GM23338 (cell line): ENCODE measurements around the gene TSR1. TPM values are rescaled to one million over a fixed set of nuclear protein-coding genes. Genes with fewer than 3 reads are reported as not detected.

Experiments
- ATAC-seq: fragments of 200-7000 bp; cut with Tn5 transposase; 3 replicates; pipeline ENCODE4 v1.9.1; 2020
- DNase-seq: peaks from one replicate; pipeline ENCODE4 v3.0.0-alpha.2; 2015; ENCODE audit warnings: low spot score
- H2AFZ ChIP-seq: fragments of 200-600 bp; sonication (generic); 2 replicates; pipeline ENCODE4 v1.8.0; 2016; ENCODE audit warnings: antibody characterized with exemption, mild to moderate bottlenecking, moderate library complexity
- H3F3A ChIP-seq: fragments of 200-600 bp; sonication (generic); replicated peaks from 2 replicates; pipeline ENCODE4 v1.8.0; 2017; ENCODE audit warnings: antibody characterized with exemption, mixed run types, low read depth
- H3K27ac ChIP-seq: fragments of 200-600 bp; sonication (generic); 2 replicates; pipeline ENCODE4 v1.6.1; 2016; ENCODE audit warnings: low read depth
- H3K27me3 ChIP-seq: fragments of 200-600 bp; sonication (generic); 2 replicates; pipeline ENCODE4 v1.8.0; 2016; ENCODE audit warnings: mild to moderate bottlenecking, mixed run types, moderate library complexity; ENCODE audit not compliant: insufficient read depth
- H3K36me3 ChIP-seq: fragments of 200-600 bp; sonication (generic); 2 replicates; pipeline ENCODE4 v1.8.0; 2016; ENCODE audit warnings: mild to moderate bottlenecking; ENCODE audit not compliant: insufficient read depth
- H3K4me1 ChIP-seq: fragments of 200-600 bp; sonication (generic); 2 replicates; pipeline ENCODE4 v1.8.0; 2016; ENCODE audit warnings: mild to moderate bottlenecking, moderate library complexity; ENCODE audit not compliant: insufficient read depth
- H3K4me2 ChIP-seq: fragments of 200-600 bp; sonication (generic); 2 replicates; pipeline ENCODE4 v1.7.1; 2017; ENCODE audit warnings: mixed run types
- H3K4me3 ChIP-seq: fragments of 200-600 bp; sonication (generic); 2 replicates; pipeline ENCODE4 v1.6.1; 2016; ENCODE audit warnings: mixed run types
- H3K79me2 ChIP-seq: fragments of 200-600 bp; sonication (generic); replicated peaks from 2 replicates; pipeline ENCODE4 v1.8.0; 2017; ENCODE audit warnings: mild to moderate bottlenecking; ENCODE audit not compliant: insufficient read depth
- H3K9me2 ChIP-seq: fragments of 200-600 bp; sonication (generic); 2 replicates; pipeline ENCODE4 v1.8.0; 2017; ENCODE audit not compliant: insufficient read depth
- H4K20me1 ChIP-seq: fragments of 200-600 bp; sonication (generic); replicated peaks from 2 replicates; pipeline ENCODE4 v1.8.0; 2017; ENCODE audit warnings: mild to moderate bottlenecking; ENCODE audit not compliant: insufficient read depth
- H3K27ac Mint-ChIP-seq: 2 replicates; pipeline ENCODE4 v1.8.0; 2020; ENCODE audit warnings: inconsistent platforms, mild to moderate bottlenecking, moderate library complexity, mixed read lengths
- H3K27me3 Mint-ChIP-seq: 3 replicates; pipeline ENCODE4 v1.8.0; 2022; ENCODE audit warnings: low read depth, mild to moderate bottlenecking, moderate library complexity, mixed read lengths, inconsistent platforms; ENCODE audit not compliant: insufficient read depth, poor library complexity
- H3K36me3 Mint-ChIP-seq: 3 replicates; pipeline ENCODE4 v1.8.0; 2021; ENCODE audit warnings: low read depth, mild to moderate bottlenecking, inconsistent platforms, moderate library complexity, mixed read lengths
- H3K4me1 Mint-ChIP-seq: 3 replicates; pipeline ENCODE4 v1.8.0; 2020; ENCODE audit warnings: mild to moderate bottlenecking, inconsistent platforms, mixed read lengths
- H3K4me3 Mint-ChIP-seq: 3 replicates; pipeline ENCODE4 v1.8.0; 2021; ENCODE audit warnings: moderate library complexity, mild to moderate bottlenecking, inconsistent platforms, mixed read lengths
- H3K9me3 Mint-ChIP-seq: 3 replicates; pipeline ENCODE4 v1.8.0; 2020; ENCODE audit warnings: moderate library complexity, mild to moderate bottlenecking, inconsistent platforms, mixed read lengths
- CREB1 ChIP-seq: fragments of 250-450 bp; sonication (Bioruptor Pico); IDR thresholded peaks from 2 replicates; pipeline ENCODE4 v1.5.0; 2020; ENCODE audit warnings: low read depth, mild to moderate bottlenecking, moderate library complexity
- EZH2 ChIP-seq: fragments of 200-600 bp; sonication (generic); IDR thresholded peaks from one replicate; pipeline ENCODE4 v1.8.0; 2017; ENCODE audit warnings: antibody characterized with exemption, mild to moderate bottlenecking, low read depth; ENCODE audit not compliant: unreplicated experiment
- JUNB ChIP-seq: IDR thresholded peaks from one replicate; pipeline ENCODE4 v1.6.1; 2016; ENCODE audit warnings: antibody characterized with exemption; ENCODE audit not compliant: unreplicated experiment
- POLR2AphosphoS5 ChIP-seq: IDR thresholded peaks from 2 replicates; pipeline ENCODE4 v1.6.1; 2016; ENCODE audit warnings: antibody characterized with exemption, low read depth
- STAT1 ChIP-seq: IDR thresholded peaks from one replicate; pipeline ENCODE4 v1.6.1; 2016; ENCODE audit warnings: antibody characterized with exemption; ENCODE audit not compliant: unreplicated experiment
- ZNF114 ChIP-seq: fragments of 250-450 bp; sonication (Bioruptor Pico); IDR thresholded peaks from 2 replicates; pipeline ENCODE4 v1.5.0; 2020; ENCODE audit warnings: mild to moderate bottlenecking, moderate library complexity
- ZNF331 ChIP-seq: fragments of 250-450 bp; sonication (Bioruptor Pico); IDR thresholded peaks from 2 replicates; pipeline ENCODE4 v1.5.0; 2020; ENCODE audit warnings: low read depth, mild to moderate bottlenecking, moderate library complexity
- polyA plus RNA-seq: library from polyadenylated mRNA; unstranded; fragments of >200 nt; fragmentation: Nextera tagmentation; extraction: Ambion mirVana; gene quantifications from 2 replicates; pipeline ENCODE4 v1.2.1, GENCODE V29; 2016
- total RNA-seq: library from RNA; depleted of rRNA; stranded (reverse); fragments of >200 nt; shearing (Covaris generic); gene quantifications from 2 replicates; pipeline ENCODE4 v1.2.3, GENCODE V29; 2014
- TF ChIP-seq, protein P1 (sequence below), 2 experiments: fragments of 200-600 bp in 1 of 2; sonication (generic) in 1 of 2; conservative IDR thresholded peaks; 2 replicates each; pipeline versions ENCODE4 v1.5.1 to v1.6.1; 2016 to 2017; ENCODE audit warnings: antibody characterized with exemption in 2 of 2, low read depth in 2 of 2, mild to moderate bottlenecking in 2 of 2, moderate library complexity in 1 of 2
- TF ChIP-seq, protein P2 (sequence below): fragments of 250-450 bp; sonication (Bioruptor Pico); IDR thresholded peaks from 2 replicates; pipeline ENCODE4 v1.5.0; 2020; ENCODE audit warnings: mild to moderate bottlenecking, moderate library complexity

TSR1 gene
- total and polyA plus RNA-seq, 2 experiments from 2014 or later = 36.9 to 108 TPM

GRCh38 chr17:2384439-2385127, 48.3 kb upstream of the TSR1 start:
- H3K4me1 ChIP-seq = peaks cover 18% of the 10 kb centered on the region
- no peak for ATAC-seq
- DNase-seq = no peak
- Mint-ChIP-seq H3K4me3 (no peak overlapping the region), H3K36me3 (peaks cover 9% of the 10 kb centered on the region; the same call in 2 of the 3 replicates), H3K27ac (no peak overlapping the region), H3K9me3 (no peaks in the 10 kb centered on the region), H3K4me1 (peaks cover 31% of the 10 kb centered on the region), H3K27me3 (peaks cover 20% of the 10 kb centered on the region)
- no peak overlapping the region for H3K27ac ChIP-seq
- peaks cover 4% of the 10 kb centered on the region; the same call in 1 of the 2 replicates for H3K79me2 ChIP-seq
- H3K4me2 ChIP-seq = no peak overlapping the region
- no peak overlapping the region for H3K4me3 ChIP-seq
- TF ChIP-seq CREB1 (CRISPR knock-in tag) = no peak
- no peak for TF ChIP-seq STAT1
- TF ChIP-seq EZH2 = no peak
- no peak for TF ChIP-seq JUNB
- no peaks in the 10 kb centered on the region; the same call in 1 of the 2 replicates for H4K20me1 ChIP-seq
- no peaks in the 10 kb centered on the region for H3K27me3 ChIP-seq
- no peaks in the 10 kb centered on the region; the same call in 1 of the 2 replicates for H3F3A ChIP-seq
- no peaks in the 10 kb centered on the region for H3K9me2 ChIP-seq
- no peak overlapping the region for H2AFZ ChIP-seq
- no peaks in the 10 kb centered on the region for H3K36me3 ChIP-seq

DNA sequence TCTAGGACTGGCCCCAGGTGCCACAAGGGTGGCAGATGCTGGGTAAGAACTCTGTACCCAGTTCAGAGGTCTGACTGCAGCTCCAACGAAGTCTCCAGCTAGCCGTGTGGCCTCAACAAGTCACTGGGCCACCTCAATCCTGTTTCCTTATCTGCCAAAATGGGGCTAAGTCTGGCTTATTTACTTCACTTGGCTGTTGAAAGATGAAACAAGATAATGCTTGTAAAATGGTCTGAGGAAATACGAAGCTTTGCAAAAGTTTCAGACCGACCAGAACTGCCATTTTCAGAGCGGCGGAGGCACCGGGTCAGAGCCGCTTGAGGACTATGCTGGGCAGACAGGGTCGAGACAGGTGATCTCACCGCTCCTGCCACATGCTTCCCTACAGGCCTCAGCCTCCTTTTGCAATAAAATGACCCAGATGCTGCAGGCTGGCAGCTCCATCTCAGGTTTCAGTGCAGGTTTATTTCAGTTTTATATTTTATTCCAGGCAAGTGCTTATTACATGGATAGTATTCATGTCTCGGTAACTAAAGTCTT, 47.4 kb upstream of the TSR1 start:
- no peaks in the 10 kb centered on the region; the same call in 1 of the 2 replicates for H4K20me1 ChIP-seq
- peak overlapping the region; percentile 55; the same call in 1 of the 2 replicates for H3K27ac ChIP-seq
- Mint-ChIP-seq H3K9me3 (no peaks in the 10 kb centered on the region), H3K27me3 (peaks cover 13% of the 10 kb centered on the region), H3K27ac (peak overlapping the region; percentile 78; the same call in 1 of the 2 replicates), H3K4me1 (peaks cover 24% of the 10 kb centered on the region), H3K4me3 (no peak overlapping the region; the same call in 2 of the 3 replicates), H3K36me3 (peaks cover 9% of the 10 kb centered on the region; the same call in 2 of the 3 replicates)
- H3K4me3 ChIP-seq = no peak overlapping the region
- no peaks in the 10 kb centered on the region for H3K36me3 ChIP-seq
- H3K9me2 ChIP-seq = no peaks in the 10 kb centered on the region
- H2AFZ ChIP-seq = no peak overlapping the region
- H3K79me2 ChIP-seq = no peaks in the 10 kb centered on the region
- H3K4me2 ChIP-seq = no peak overlapping the region
- no peaks in the 10 kb centered on the region; the same call in 1 of the 2 replicates for H3F3A ChIP-seq
- H3K4me1 ChIP-seq = peaks cover 18% of the 10 kb centered on the region
- no peaks in the 10 kb centered on the region for H3K27me3 ChIP-seq
- ATAC-seq (no peak), DNase-seq (no peak)
- TF ChIP-seq JUNB = no peak
- TF ChIP-seq, protein P1, sequence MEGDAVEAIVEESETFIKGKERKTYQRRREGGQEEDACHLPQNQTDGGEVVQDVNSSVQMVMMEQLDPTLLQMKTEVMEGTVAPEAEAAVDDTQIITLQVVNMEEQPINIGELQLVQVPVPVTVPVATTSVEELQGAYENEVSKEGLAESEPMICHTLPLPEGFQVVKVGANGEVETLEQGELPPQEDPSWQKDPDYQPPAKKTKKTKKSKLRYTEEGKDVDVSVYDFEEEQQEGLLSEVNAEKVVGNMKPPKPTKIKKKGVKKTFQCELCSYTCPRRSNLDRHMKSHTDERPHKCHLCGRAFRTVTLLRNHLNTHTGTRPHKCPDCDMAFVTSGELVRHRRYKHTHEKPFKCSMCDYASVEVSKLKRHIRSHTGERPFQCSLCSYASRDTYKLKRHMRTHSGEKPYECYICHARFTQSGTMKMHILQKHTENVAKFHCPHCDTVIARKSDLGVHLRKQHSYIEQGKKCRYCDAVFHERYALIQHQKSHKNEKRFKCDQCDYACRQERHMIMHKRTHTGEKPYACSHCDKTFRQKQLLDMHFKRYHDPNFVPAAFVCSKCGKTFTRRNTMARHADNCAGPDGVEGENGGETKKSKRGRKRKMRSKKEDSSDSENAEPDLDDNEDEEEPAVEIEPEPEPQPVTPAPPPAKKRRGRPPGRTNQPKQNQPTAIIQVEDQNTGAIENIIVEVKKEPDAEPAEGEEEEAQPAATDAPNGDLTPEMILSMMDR (conservative IDR thresholded peaks at IDR 0.05; ENCODE audit: low read depth in 2 of 2) = no peak
- TF ChIP-seq POLR2AphosphoS5 = no peak
- TF ChIP-seq CREB1 (CRISPR knock-in tag) = no peak
- TF ChIP-seq ZNF331 (CRISPR knock-in tag) = no peak
- TF ChIP-seq, protein P2, sequence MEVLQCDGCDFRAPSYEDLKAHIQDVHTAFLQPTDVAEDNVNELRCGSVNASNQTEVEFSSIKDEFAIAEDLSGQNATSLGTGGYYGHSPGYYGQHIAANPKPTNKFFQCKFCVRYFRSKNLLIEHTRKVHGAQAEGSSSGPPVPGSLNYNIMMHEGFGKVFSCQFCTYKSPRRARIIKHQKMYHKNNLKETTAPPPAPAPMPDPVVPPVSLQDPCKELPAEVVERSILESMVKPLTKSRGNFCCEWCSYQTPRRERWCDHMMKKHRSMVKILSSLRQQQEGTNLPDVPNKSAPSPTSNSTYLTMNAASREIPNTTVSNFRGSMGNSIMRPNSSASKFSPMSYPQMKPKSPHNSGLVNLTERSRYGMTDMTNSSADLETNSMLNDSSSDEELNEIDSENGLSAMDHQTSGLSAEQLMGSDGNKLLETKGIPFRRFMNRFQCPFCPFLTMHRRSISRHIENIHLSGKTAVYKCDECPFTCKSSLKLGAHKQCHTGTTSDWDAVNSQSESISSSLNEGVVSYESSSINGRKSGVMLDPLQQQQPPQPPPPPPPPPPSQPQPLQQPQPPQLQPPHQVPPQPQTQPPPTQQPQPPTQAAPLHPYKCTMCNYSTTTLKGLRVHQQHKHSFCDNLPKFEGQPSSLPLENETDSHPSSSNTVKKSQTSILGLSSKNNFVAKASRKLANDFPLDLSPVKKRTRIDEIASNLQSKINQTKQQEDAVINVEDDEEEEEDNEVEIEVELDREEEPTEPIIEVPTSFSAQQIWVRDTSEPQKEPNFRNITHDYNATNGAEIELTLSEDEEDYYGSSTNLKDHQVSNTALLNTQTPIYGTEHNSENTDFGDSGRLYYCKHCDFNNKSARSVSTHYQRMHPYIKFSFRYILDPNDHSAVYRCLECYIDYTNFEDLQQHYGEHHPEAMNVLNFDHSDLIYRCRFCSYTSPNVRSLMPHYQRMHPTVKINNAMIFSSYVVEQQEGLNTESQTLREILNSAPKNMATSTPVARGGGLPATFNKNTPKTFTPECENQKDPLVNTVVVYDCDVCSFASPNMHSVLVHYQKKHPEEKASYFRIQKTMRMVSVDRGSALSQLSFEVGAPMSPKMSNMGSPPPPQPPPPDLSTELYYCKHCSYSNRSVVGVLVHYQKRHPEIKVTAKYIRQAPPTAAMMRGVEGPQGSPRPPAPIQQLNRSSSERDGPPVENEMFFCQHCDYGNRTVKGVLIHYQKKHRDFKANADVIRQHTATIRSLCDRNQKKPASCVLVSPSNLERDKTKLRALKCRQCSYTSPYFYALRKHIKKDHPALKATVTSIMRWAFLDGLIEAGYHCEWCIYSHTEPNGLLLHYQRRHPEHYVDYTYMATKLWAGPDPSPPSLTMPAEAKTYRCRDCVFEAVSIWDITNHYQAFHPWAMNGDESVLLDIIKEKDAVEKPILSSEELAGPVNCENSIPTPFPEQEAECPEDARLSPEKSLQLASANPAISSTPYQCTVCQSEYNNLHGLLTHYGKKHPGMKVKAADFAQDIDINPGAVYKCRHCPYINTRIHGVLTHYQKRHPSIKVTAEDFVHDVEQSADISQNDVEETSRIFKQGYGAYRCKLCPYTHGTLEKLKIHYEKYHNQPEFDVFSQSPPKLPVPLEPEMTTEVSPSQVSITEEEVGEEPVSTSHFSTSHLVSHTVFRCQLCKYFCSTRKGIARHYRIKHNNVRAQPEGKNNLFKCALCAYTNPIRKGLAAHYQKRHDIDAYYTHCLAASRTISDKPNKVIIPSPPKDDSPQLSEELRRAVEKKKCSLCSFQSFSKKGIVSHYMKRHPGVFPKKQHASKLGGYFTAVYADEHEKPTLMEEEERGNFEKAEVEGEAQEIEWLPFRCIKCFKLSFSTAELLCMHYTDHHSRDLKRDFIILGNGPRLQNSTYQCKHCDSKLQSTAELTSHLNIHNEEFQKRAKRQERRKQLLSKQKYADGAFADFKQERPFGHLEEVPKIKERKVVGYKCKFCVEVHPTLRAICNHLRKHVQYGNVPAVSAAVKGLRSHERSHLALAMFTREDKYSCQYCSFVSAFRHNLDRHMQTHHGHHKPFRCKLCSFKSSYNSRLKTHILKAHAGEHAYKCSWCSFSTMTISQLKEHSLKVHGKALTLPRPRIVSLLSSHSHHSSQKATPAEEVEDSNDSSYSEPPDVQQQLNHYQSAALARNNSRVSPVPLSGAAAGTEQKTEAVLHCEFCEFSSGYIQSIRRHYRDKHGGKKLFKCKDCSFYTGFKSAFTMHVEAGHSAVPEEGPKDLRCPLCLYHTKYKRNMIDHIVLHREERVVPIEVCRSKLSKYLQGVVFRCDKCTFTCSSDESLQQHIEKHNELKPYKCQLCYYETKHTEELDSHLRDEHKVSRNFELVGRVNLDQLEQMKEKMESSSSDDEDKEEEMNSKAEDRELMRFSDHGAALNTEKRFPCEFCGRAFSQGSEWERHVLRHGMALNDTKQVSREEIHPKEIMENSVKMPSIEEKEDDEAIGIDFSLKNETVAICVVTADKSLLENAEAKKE = no peak
- no peak for TF ChIP-seq EZH2
- TF ChIP-seq ZNF114 (CRISPR knock-in tag) = no peak
- no peak for TF ChIP-seq STAT1
